Gastroesophageal sphincter (tissue), 4 donors: Measurements from ENCODE around the gene SCN8A. TPM values are rescaled to one million over a fixed set of nuclear protein-coding genes. Genes with fewer than 3 reads are reported as not detected.
"Not testable (repeated sequence)": the region's sequence is repeated elsewhere in the genome, so short reads cannot be mapped to it uniquely, and the experiment has no call there.

Source experiments
- ATAC-seq: fragments of 150-250 bp; one replicate; pipeline ENCODE4 v1.9.1; 2016; ENCODE audit warnings: mild to moderate bottlenecking, moderate library complexity
- H3K27ac ChIP-seq, 4 donors: fragments of 200-600 bp; sonication (generic) in 3 of 4; 1 replicate in 3 of 4; 2 replicates in 1 of 4; pipeline ENCODE4 v1.5.1; 2016 to 2019
- H3K27me3 ChIP-seq: fragments of 200-600 bp; sonication (generic); one replicate; pipeline ENCODE4 v1.5.1; 2019
- H3K36me3 ChIP-seq, 2 donors: fragments of 200-600 bp; sonication (generic); one replicate each; pipeline ENCODE4 v1.5.1; 2019; ENCODE audit warnings: control low read depth in 1 of 2
- H3K4me1 ChIP-seq, 3 donors: fragments of 200-600 bp; sonication (generic); 1 replicate in 2 of 3; 2 replicates in 1 of 3; pipeline ENCODE4 v1.5.1; 2016 to 2019; ENCODE audit warnings: control low read depth in 2 of 3
- H3K4me3 ChIP-seq, 2 donors: fragments of 200-600 bp; sonication (generic); one replicate each; pipeline ENCODE4 v1.5.1; 2019; ENCODE audit warnings: mild to moderate bottlenecking in 1 of 2, moderate library complexity in 1 of 2
- H3K9me3 ChIP-seq, 3 donors: fragments of 200-600 bp; sonication (generic); one replicate each; pipeline ENCODE4 v1.5.1; 2017 to 2019; ENCODE audit warnings: control low read depth in 2 of 3
- CTCF ChIP-seq, 4 experiments: fragments of 200-600 bp in 2 of 4; fragments of 450-650 bp in 2 of 4; sonication (generic) in 1 of 4; IDR thresholded peaks; one replicate each; pipeline ENCODE4 v1.5.1; 2017 to 2019; ENCODE audit warnings: antibody characterized with exemption in 4 of 4, mild to moderate bottlenecking in 2 of 4, moderate library complexity in 2 of 4
- EP300 ChIP-seq: sonication (generic); formaldehyde crosslinking; IDR thresholded peaks from one replicate; pipeline ENCODE4 v1.6.1; 2017; ENCODE audit warnings: antibody characterized with exemption, mild to moderate bottlenecking
- POLR2A ChIP-seq, 2 donors: fragments of 450-650 bp; IDR thresholded peaks; one replicate each; pipeline ENCODE4 v1.6.1; 2017; ENCODE audit warnings: antibody characterized with exemption in 2 of 2, mild to moderate bottlenecking in 2 of 2, moderate library complexity in 1 of 2
- POLR2AphosphoS5 ChIP-seq: sonication (generic); formaldehyde crosslinking; IDR thresholded peaks from one replicate; pipeline ENCODE4 v1.6.1; 2017; ENCODE audit warnings: antibody characterized with exemption
- WGBS, 2 donors: methylation state at CpG; one replicate each; pipeline ENCODE4 v1.1.5; 2018; ENCODE audit warnings: low coverage in 1 of 2; 5-methylcytosine and 5-hydroxymethylcytosine counted together
- total RNA-seq, 4 donors: library from RNA; depleted of rRNA; stranded (reverse); fragments of >200 nt; gene quantifications; one replicate each; pipeline ENCODE4 v1.1.0, GENCODE V29; 2016

SCN8A gene
- total RNA-seq, 4 donors from 2014 or later = 0.47 to 1.2 (median 0.60) TPM

GRCh38 chr12:51827925-51828818, 237.1 kb downstream of the SCN8A start:
- no peak for TF ChIP-seq CTCF (IDR thresholded peaks at IDR 0.05)
- TF ChIP-seq POLR2A (IDR thresholded peaks at IDR 0.05) = no peak
- TF ChIP-seq EP300 = no peak
- TF ChIP-seq POLR2AphosphoS5 = no peak
- ATAC-seq = peak; percentile 26
- Histone ChIP-seq H3K27me3 (peaks cover 52% of the 10 kb centered on the region), H3K36me3 (no peaks in the 10 kb centered on the region), H3K27ac (no peak overlapping the region), H3K4me3 (no peak overlapping the region), H3K9me3 (no peaks in the 10 kb centered on the region), H3K4me1 (no peaks in the 10 kb centered on the region)
- WGBS, 2 donors = 30 to 87% methylated on average over 4 of the region's 11 CpGs

GRCh38 chr12:51829011-51829481, 238.0 kb downstream of the SCN8A start:
- Histone ChIP-seq H3K9me3 (no peaks in the 10 kb centered on the region), H3K4me1 (no peaks in the 10 kb centered on the region), H3K27me3 (peaks cover 54% of the 10 kb centered on the region), H3K27ac (no peak overlapping the region), H3K36me3 (no peaks in the 10 kb centered on the region), H3K4me3 (no peak overlapping the region)
- WGBS, 2 donors = 23% methylated on average over 2 of the region's 5 CpGs; no CpG with 5 or more reads in 1 of the 2 donors
- TF ChIP-seq POLR2A (IDR thresholded peaks at IDR 0.05) (no peak), POLR2AphosphoS5 (no peak), EP300 (no peak), CTCF (IDR thresholded peaks at IDR 0.05) (no peak)
- no peak for ATAC-seq

GRCh38 chr12:51829641-51830040, 238.6 kb downstream of the SCN8A start:
- TF ChIP-seq POLR2AphosphoS5 = no peak
- no peak for TF ChIP-seq CTCF (IDR thresholded peaks at IDR 0.05)
- TF ChIP-seq EP300 = no peak
- TF ChIP-seq POLR2A (IDR thresholded peaks at IDR 0.05) = no peak
- Histone ChIP-seq H3K36me3 (no peaks in the 10 kb centered on the region), H3K4me3 (no peak overlapping the region), H3K9me3 (no peaks in the 10 kb centered on the region), H3K27me3 (peaks cover 59% of the 10 kb centered on the region), H3K27ac (no peak overlapping the region), H3K4me1 (no peaks in the 10 kb centered on the region)
- no peak for ATAC-seq
- WGBS, 2 donors = no CpG with 5 or more reads among the region's 1 CpG

- H3K36me3 ChIP-seq, H3K4me3 ChIP-seq, H3K4me1 ChIP-seq, H3K27ac ChIP-seq, ATAC-seq, H3K9me3 ChIP-seq: not testable (repeated sequence)
- 57 to 93% methylated on average over 4 to 5 of the region's 5 CpGs for WGBS, 2 donors
- peaks cover 76% of the 10 kb centered on the region for H3K27me3 ChIP-seq
Measured at GRCh38 chr12:51831817-51832216, 240.8 kb downstream of the SCN8A start.

GRCh38 chr12:51832354-51833107, 241.5 kb downstream of the SCN8A start:
- 27 to 34% methylated on average over 10 of the region's 10 CpGs for WGBS, 2 donors
- TF ChIP-seq POLR2A (IDR thresholded peaks at IDR 0.05) = no peak
- no peak for TF ChIP-seq POLR2AphosphoS5
- no peak for TF ChIP-seq CTCF (IDR thresholded peaks at IDR 0.05)
- TF ChIP-seq EP300 = no peak
- no peaks in the 10 kb centered on the region for H3K9me3 ChIP-seq
- no peak overlapping the region for H3K4me3 ChIP-seq
- peaks cover 83% of the 10 kb centered on the region for H3K27me3 ChIP-seq
- no peak for ATAC-seq
- H3K4me1 ChIP-seq = no peaks in the 10 kb centered on the region
- no peak overlapping the region for H3K27ac ChIP-seq
- H3K36me3 ChIP-seq = no peaks in the 10 kb centered on the region
